H9 (cell line): ENCODE measurements around the gene LZTR1. TPM values are rescaled to one million over a fixed set of nuclear protein-coding genes. Genes with fewer than 3 reads are reported as not detected.
"Not testable (repeated sequence)": the region's sequence is repeated elsewhere in the genome, so short reads cannot be mapped to it uniquely, and the experiment has no call there.

ENCODE experiments used
- DNase-seq: peaks from one replicate; pipeline ENCODE4 v3.0.0-alpha.2; 2017
- H2AFZ ChIP-seq: one replicate; pipeline ENCODE4 v1.6.1; 2013; ENCODE audit warnings: mild to moderate bottlenecking, low read length, control low read depth, moderate library complexity
- H2AK5ac ChIP-seq: 2 replicates; pipeline ENCODE4 v1.6.1; 2013; ENCODE audit warnings: low read length, control low read depth, mixed read lengths; ENCODE audit not compliant: insufficient read length
- H2BK120ac ChIP-seq: one replicate; pipeline ENCODE4 v1.6.1; 2013; ENCODE audit warnings: low read depth, mild to moderate bottlenecking, low read length, control low read depth, inconsistent platforms; ENCODE audit not compliant: poor library complexity, severe bottlenecking
- H2BK12ac ChIP-seq: 2 replicates; pipeline ENCODE4 v1.6.1; 2013; ENCODE audit warnings: low read length, control low read depth, mixed read lengths, low read depth; ENCODE audit not compliant: insufficient read length
- H2BK15ac ChIP-seq: 2 replicates; pipeline ENCODE4 v1.6.1; 2013; ENCODE audit warnings: low read depth, low read length, control low read depth
- H2BK20ac ChIP-seq: one replicate; pipeline ENCODE4 v1.6.1; 2013; ENCODE audit warnings: low read depth, mild to moderate bottlenecking, low read length, control low read depth, inconsistent platforms; ENCODE audit not compliant: poor library complexity, severe bottlenecking
- H2BK5ac ChIP-seq: 2 replicates; pipeline ENCODE4 v1.6.1; 2013; ENCODE audit warnings: low read length, control low read depth, mixed read lengths; ENCODE audit not compliant: insufficient read length
- H3K14ac ChIP-seq: 2 replicates; pipeline ENCODE4 v1.6.1; 2013; ENCODE audit warnings: low read length, control low read depth; ENCODE audit not compliant: insufficient read depth
- H3K18ac ChIP-seq: 2 replicates; pipeline ENCODE4 v1.6.1; 2013; ENCODE audit warnings: low read depth, mild to moderate bottlenecking, mixed read lengths, low read length, control low read depth; ENCODE audit not compliant: insufficient read length
- H3K23ac ChIP-seq: 2 replicates; pipeline ENCODE4 v1.6.1; 2013; ENCODE audit warnings: low read length, control low read depth, mixed read lengths, low read depth; ENCODE audit not compliant: insufficient read length
- H3K23me2 ChIP-seq: 2 replicates; pipeline ENCODE4 v1.6.1; 2013; ENCODE audit warnings: low read depth, mild to moderate bottlenecking, mixed read lengths, low read length, control low read depth; ENCODE audit not compliant: insufficient read length, poor library complexity, severe bottlenecking
- H3K27ac ChIP-seq: 2 replicates; pipeline ENCODE4 v1.5.1; 2013; ENCODE audit warnings: low read length, control low read depth, mixed read lengths, low read depth; ENCODE audit not compliant: insufficient read length
- H3K27me3 ChIP-seq: 2 replicates; pipeline ENCODE4 v1.6.1; 2013; ENCODE audit warnings: low read length, control low read depth, inconsistent platforms; ENCODE audit not compliant: insufficient read depth
- H3K4ac ChIP-seq: 2 replicates; pipeline ENCODE4 v1.6.1; 2013; ENCODE audit warnings: low read depth, mild to moderate bottlenecking, control low read depth, inconsistent platforms, low read length, moderate library complexity
- H3K4me1 ChIP-seq: 2 replicates; pipeline ENCODE4 v1.6.1; 2013; ENCODE audit warnings: low read length, control low read depth, inconsistent platforms; ENCODE audit not compliant: insufficient read depth
- H3K4me2 ChIP-seq: 2 replicates; pipeline ENCODE4 v1.6.1; 2013; ENCODE audit warnings: low read length, control low read depth, mixed read lengths; ENCODE audit not compliant: insufficient read length, insufficient read depth
- H3K56ac ChIP-seq: 2 replicates; pipeline ENCODE4 v1.6.1; 2013; ENCODE audit warnings: low read depth, mild to moderate bottlenecking, mixed read lengths, low read length, control low read depth; ENCODE audit not compliant: insufficient read length
- H3K79me1 ChIP-seq: 2 replicates; pipeline ENCODE4 v1.6.1; 2013; ENCODE audit warnings: low read depth, mild to moderate bottlenecking, moderate library complexity, low read length, control low read depth, inconsistent platforms; ENCODE audit not compliant: insufficient read depth, poor library complexity, severe bottlenecking
- H3K79me2 ChIP-seq: 2 replicates; pipeline ENCODE4 v1.6.1; 2013; ENCODE audit warnings: low read length, control low read depth, inconsistent platforms; ENCODE audit not compliant: insufficient read depth
- H3K9ac ChIP-seq: 2 replicates; pipeline ENCODE4 v1.6.1; 2013; ENCODE audit warnings: low read length, control low read depth, mixed read lengths; ENCODE audit not compliant: insufficient read length; ENCODE audit errors: extremely low read depth
- H3K9me3 ChIP-seq: one replicate; pipeline ENCODE4 v1.6.1; 2013; ENCODE audit warnings: low read depth, low read length, inconsistent platforms; ENCODE audit not compliant: control insufficient read depth
- H3T11ph ChIP-seq: one replicate; pipeline ENCODE4 v1.6.1; 2013; ENCODE audit warnings: mild to moderate bottlenecking, low read length, control low read depth, inconsistent platforms
- H4K20me1 ChIP-seq: one replicate; pipeline ENCODE4 v1.6.1; 2013; ENCODE audit not compliant: control insufficient read depth, insufficient read length, insufficient read depth
- H4K5ac ChIP-seq: 2 replicates; pipeline ENCODE4 v1.6.1; 2013; ENCODE audit warnings: low read depth, mild to moderate bottlenecking, mixed read lengths, low read length, control low read depth; ENCODE audit not compliant: insufficient read length
- H4K8ac ChIP-seq: replicated peaks from 2 replicates; pipeline ENCODE4 v1.6.1; 2013; ENCODE audit warnings: low read length, control low read depth, mixed read lengths, low read depth; ENCODE audit not compliant: insufficient read length
- H4K91ac ChIP-seq: 2 replicates; pipeline ENCODE4 v1.6.1; 2013; ENCODE audit warnings: low read depth, mild to moderate bottlenecking, moderate library complexity, mixed read lengths, low read length, control low read depth; ENCODE audit not compliant: insufficient read length
- H3K27ac Mint-ChIP-seq, 3 experiments: 2 replicates in 2 of 3; 3 replicates in 1 of 3; pipeline ENCODE4 v1.8.0; 2020 to 2021; ENCODE audit warnings: mixed read lengths in 3 of 3, mild to moderate bottlenecking in 1 of 3, moderate library complexity in 1 of 3
- H3K27me3 Mint-ChIP-seq: 2 replicates; pipeline ENCODE4 v1.8.0; 2021; ENCODE audit warnings: low read depth, mild to moderate bottlenecking, moderate library complexity, mixed read lengths
- H3K36me3 Mint-ChIP-seq, 3 experiments: 2 replicates in 2 of 3; 3 replicates in 1 of 3; pipeline ENCODE4 v1.8.0; 2020 to 2021; ENCODE audit warnings: low read depth in 3 of 3, mixed read lengths in 3 of 3; ENCODE audit not compliant: insufficient read depth in 1 of 3
- H3K4me1 Mint-ChIP-seq, 2 experiments: 2 replicates each; pipeline ENCODE4 v1.8.0; 2020; ENCODE audit warnings: mixed read lengths in 2 of 2
- H3K4me3 Mint-ChIP-seq, 2 experiments: 2 replicates in 1 of 2; 3 replicates in 1 of 2; pipeline ENCODE4 v1.8.0; 2020 to 2021; ENCODE audit warnings: mild to moderate bottlenecking in 2 of 2, mixed read lengths in 2 of 2, moderate library complexity in 1 of 2
- H3K9me3 Mint-ChIP-seq, 2 experiments: 2 replicates in 1 of 2; 3 replicates in 1 of 2; pipeline ENCODE4 v1.8.0; 2020; ENCODE audit warnings: mild to moderate bottlenecking in 2 of 2, mixed read lengths in 2 of 2, moderate library complexity in 1 of 2
- WGBS: extraction: QIAGEN DNeasy Blood & Tissue Kit; methylation state at CpG from one replicate; pipeline ENCODE4 v1.1.7; 2013; ENCODE audit warnings: missing lambda C conversion rate, low lambda C conversion rate, mixed read lengths; ENCODE audit not compliant: insufficient read length; ENCODE audit errors: extremely low coverage; 5-methylcytosine and 5-hydroxymethylcytosine counted together
- total RNA-seq: library from RNA; stranded (reverse); gene quantifications from 2 replicates; pipeline ENCODE4 v1.2.1, GENCODE V29; 2021
- TF ChIP-seq, protein P1 (sequence below): fragments of 200-600 bp; sonication (generic); conservative IDR thresholded peaks from 3 replicates; pipeline ENCODE4 v1.8.0; 2021; ENCODE audit warnings: antibody characterized with exemption, mild to moderate bottlenecking

The LZTR1 gene
- total RNA-seq, 1 experiment from 2014 or later: 47.0 TPM

DNA sequence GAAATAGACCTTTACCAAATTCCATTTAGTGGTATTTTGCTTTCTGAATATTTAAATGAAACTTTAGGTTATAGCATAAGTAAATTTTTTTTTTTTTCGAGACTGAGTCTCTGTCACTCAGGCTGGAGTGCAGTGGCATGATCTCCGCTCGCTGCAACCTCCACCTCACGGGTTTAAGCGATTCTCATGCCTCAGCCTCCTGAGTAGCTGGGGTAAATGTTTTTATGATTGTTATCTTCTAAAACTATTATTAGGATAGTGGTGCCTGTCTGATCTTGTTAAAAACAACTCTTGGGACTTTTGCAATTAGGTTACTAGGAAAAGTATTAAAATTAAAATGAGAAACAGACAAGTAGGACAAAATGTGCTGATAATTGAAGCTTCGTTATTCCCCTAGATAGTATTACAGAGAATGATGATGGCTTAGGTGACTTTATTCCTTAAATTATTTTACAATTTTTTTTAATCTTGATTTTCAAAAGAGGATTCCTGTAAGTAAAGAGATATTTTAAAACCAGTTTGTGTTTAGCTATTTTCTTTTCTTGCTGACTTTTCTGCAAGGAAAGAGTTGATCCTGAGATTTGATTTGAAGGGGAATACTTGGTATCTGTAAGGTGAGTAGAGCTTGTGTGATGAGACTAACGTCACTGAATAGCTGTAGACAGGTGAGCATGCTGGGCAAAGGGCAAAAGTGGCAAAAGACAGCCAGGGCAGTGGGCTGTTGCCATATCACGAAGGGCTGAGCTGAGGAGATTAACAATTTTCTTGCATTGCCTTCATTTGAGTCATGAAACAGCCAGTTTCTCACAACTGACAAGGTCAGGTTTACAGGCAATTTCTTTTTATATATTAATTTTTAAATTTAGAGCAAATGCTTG, 44.1 kb upstream of the LZTR1 start:
- Histone ChIP-seq H3K14ac (no peak overlapping the region), H4K8ac (no peak overlapping the region), H3K18ac (no peak overlapping the region), H3K56ac (no peak overlapping the region), H3K4me1 (no peaks in the 10 kb centered on the region), H3K4me2 (no peak overlapping the region), H3K9me3 (no peaks in the 10 kb centered on the region), H4K5ac (no peak overlapping the region), H3K9ac (no peak overlapping the region), H4K20me1 (no peaks in the 10 kb centered on the region), H3K27ac (no peak overlapping the region), H2AK5ac (no peak overlapping the region), H2BK15ac (no peak overlapping the region), H2AFZ (no peak overlapping the region), H2BK120ac (no peak overlapping the region), H2BK12ac (no peak overlapping the region), H3K79me1 (peaks cover 4% of the 10 kb centered on the region), H2BK5ac (no peak overlapping the region), H3T11ph (no peak overlapping the region), H2BK20ac (no peak overlapping the region), H3K23me2 (no peaks in the 10 kb centered on the region), H4K91ac (no peak overlapping the region), H3K79me2 (peaks cover 76% of the 10 kb centered on the region), H3K4ac (no peak overlapping the region), H3K27me3 (no peaks in the 10 kb centered on the region), H3K23ac (no peak overlapping the region)
- TF ChIP-seq, protein P1, sequence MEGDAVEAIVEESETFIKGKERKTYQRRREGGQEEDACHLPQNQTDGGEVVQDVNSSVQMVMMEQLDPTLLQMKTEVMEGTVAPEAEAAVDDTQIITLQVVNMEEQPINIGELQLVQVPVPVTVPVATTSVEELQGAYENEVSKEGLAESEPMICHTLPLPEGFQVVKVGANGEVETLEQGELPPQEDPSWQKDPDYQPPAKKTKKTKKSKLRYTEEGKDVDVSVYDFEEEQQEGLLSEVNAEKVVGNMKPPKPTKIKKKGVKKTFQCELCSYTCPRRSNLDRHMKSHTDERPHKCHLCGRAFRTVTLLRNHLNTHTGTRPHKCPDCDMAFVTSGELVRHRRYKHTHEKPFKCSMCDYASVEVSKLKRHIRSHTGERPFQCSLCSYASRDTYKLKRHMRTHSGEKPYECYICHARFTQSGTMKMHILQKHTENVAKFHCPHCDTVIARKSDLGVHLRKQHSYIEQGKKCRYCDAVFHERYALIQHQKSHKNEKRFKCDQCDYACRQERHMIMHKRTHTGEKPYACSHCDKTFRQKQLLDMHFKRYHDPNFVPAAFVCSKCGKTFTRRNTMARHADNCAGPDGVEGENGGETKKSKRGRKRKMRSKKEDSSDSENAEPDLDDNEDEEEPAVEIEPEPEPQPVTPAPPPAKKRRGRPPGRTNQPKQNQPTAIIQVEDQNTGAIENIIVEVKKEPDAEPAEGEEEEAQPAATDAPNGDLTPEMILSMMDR: no peak
- Mint-ChIP-seq H3K4me1 (peaks cover 20 to 26% of the 10 kb centered on the region in 2 experiments), H3K4me3 (no peak overlapping the region), H3K27me3 (no peaks in the 10 kb centered on the region; the same call in none of the 2 replicates), H3K9me3 (no peaks in the 10 kb centered on the region), H3K27ac (peak overlapping the region in 1 of 3 experiments; percentile 67; a peak in 2 of 7 replicates), H3K36me3 (peaks cover 37 to 67% (median 66%) of the 10 kb centered on the region in 3 experiments)
- DNase-seq: no peak
- no CpG with 5 or more reads among the region's 8 CpGs for WGBS

DNA sequence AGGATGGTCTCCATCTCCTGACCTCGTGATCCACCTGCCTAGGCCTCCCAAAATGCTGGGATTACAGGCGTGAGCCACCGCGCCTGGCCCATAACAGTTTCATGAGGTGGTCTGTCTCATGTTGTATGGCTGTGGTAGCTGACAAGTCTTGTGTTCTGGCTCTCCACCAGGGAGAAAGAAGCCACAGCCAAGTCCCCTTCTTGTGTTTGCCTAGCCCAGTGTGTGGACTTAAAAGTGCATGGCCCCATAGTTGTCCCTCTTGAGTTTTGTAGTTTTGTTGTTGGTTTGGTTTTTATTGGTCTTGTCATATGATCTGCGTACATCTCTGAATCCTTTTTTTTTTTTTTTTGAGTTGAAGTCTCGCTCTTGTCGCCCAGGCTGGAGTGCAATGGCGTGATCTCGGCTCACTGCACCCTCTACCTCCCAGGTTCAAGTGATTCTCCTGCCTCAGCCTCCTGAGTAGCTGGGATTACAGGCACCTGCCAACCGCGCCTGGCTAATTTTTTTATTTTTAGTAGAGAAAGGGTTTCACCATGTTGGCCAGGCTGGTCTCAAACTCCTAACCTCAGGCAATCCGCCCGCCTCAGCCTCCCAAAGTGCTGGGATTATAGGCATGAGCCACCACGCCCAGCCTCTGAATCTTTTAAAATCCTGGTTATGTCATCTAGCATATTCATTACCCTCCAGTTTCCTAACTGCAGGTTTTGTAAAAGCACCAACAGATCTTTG, 42.5 kb upstream of the LZTR1 start:
- peaks cover 78% of the 10 kb centered on the region for H3K79me2 ChIP-seq
- H3K27me3 ChIP-seq, H3K4me1 ChIP-seq, H3K9me3 ChIP-seq, H2BK15ac ChIP-seq, H2AFZ ChIP-seq, H2BK20ac ChIP-seq, H3K27ac ChIP-seq, H2BK5ac ChIP-seq, H4K8ac ChIP-seq, H3K14ac ChIP-seq, H3K9ac ChIP-seq, H3K9me3 Mint-ChIP-seq, H3K4me2 ChIP-seq, H3K4me3 Mint-ChIP-seq, H3K56ac ChIP-seq, H3K4ac ChIP-seq, H4K20me1 ChIP-seq, H3K23me2 ChIP-seq, H2AK5ac ChIP-seq, H4K91ac ChIP-seq, H2BK12ac ChIP-seq, H3K27me3 Mint-ChIP-seq, H3T11ph ChIP-seq, H2BK120ac ChIP-seq, DNase-seq, H3K79me1 ChIP-seq, H4K5ac ChIP-seq, H3K23ac ChIP-seq, H3K18ac ChIP-seq: not testable (repeated sequence)
- H3K27ac Mint-ChIP-seq: peak overlapping the region in 1 of 3 experiments; percentile 15; a peak in 1 of 7 replicates
- peaks cover 20 to 26% of the 10 kb centered on the region in 2 experiments for H3K4me1 Mint-ChIP-seq
- WGBS: no CpG with 5 or more reads among the region's 14 CpGs
- H3K36me3 Mint-ChIP-seq: peaks cover 28 to 63% (median 55%) of the 10 kb centered on the region in 3 experiments; a peak in 6 of 7 replicates
